K562 (cell line): ENCODE measurements around the gene UBAC2. TPM values are rescaled to one million over a fixed set of nuclear protein-coding genes. Genes with fewer than 3 reads are reported as not detected.

ENCODE experiments used
- ATAC-seq: fragments of 200-7000 bp; cut with Tn5 transposase; 3 replicates; pipeline ENCODE4 v1.9.1; 2020; ENCODE audit warnings: moderate library complexity
- BruUV-seq: library from RNA; stranded (reverse); fragments of 400-500 nt; replicated peaks from 2 replicates; lab custom pipeline; 2021; lab: Mats Ljungman, UMichigan
- CTCF ChIA-PET: fragments of 300-600 bp; formaldehyde crosslinking; extraction: SDS; loops from one replicate; lab custom pipeline; 2021; ENCODE audit warnings: low intra/inter-chr PET ratio; lab: Yijun Ruan, JAX
- POLR2A ChIA-PET: fragments of 300-600, 350-650 bp; sonication (Branson Sonifier 250); formaldehyde crosslinking; extraction: SDS; loops from one replicate; lab custom pipeline; 2021; ENCODE audit warnings: antibody characterized with exemption, inconsistent platforms; lab: Yijun Ruan, JAX
- DNase-seq, 4 experiments: peaks; one replicate each; pipeline versions ENCODE4 v3.0.0 to v3.0.0-alpha.2; 2011 to 2018; ENCODE audit warnings: low spot score in 3 of 4, mixed read lengths in 3 of 4; ENCODE audit errors: extremely low read depth in 1 of 4
- FAIRE-seq: peaks from 2 replicates; lab custom pipeline; 2011; peaks lifted over from hg19 to GRCh38; lab: Jason Lieb, UNC
- H2AFZ ChIP-seq: 2 replicates; pipeline ENCODE4 v1.6.0; 2011; ENCODE audit warnings: low read depth, low read length, control low read depth, inconsistent platforms
- H3K27ac ChIP-seq: fragments of 200-600 bp; 3 replicates; pipeline ENCODE4 v1.8.0; 2011; ENCODE audit warnings: low read depth, mild to moderate bottlenecking, control low read depth, inconsistent platforms, low read length, moderate library complexity, mixed read lengths; ENCODE audit errors: extremely low read depth
- H3K27me3 ChIP-seq, 2 experiments: fragments of 300-600 bp in 1 of 2; 2 replicates in 1 of 2; 3 replicates in 1 of 2; pipeline versions ENCODE4 v1.6.0 to v1.8.0; 2011; ENCODE audit warnings: inconsistent platforms in 2 of 2, low read length in 2 of 2, mild to moderate bottlenecking in 1 of 2, mixed read lengths in 1 of 2, moderate library complexity in 1 of 2; ENCODE audit not compliant: control insufficient read depth in 2 of 2, insufficient read depth in 2 of 2
- H3K36me3 ChIP-seq: fragments of 300-600 bp; 3 replicates; pipeline ENCODE4 v1.8.0; 2011; ENCODE audit warnings: mild to moderate bottlenecking, low read length, inconsistent platforms; ENCODE audit not compliant: control insufficient read depth, insufficient read depth
- H3K4me1 ChIP-seq, 2 experiments: fragments of 200-600 bp in 1 of 2; replicated peaks in 1 of 2; 2 replicates in 1 of 2; 3 replicates in 1 of 2; pipeline versions ENCODE4 v1.5.1 to v1.8.0; 2011; ENCODE audit warnings: inconsistent platforms in 2 of 2, low read length in 2 of 2, mild to moderate bottlenecking in 1 of 2, mixed read lengths in 1 of 2, moderate library complexity in 1 of 2; ENCODE audit not compliant: control insufficient read depth in 2 of 2, insufficient read depth in 2 of 2
- H3K4me2 ChIP-seq: 2 replicates; pipeline ENCODE4 v1.6.1; 2011; ENCODE audit warnings: low read length, control low read depth, inconsistent platforms, mixed read lengths; ENCODE audit not compliant: insufficient read depth
- H3K4me3 ChIP-seq: fragments of 200-600 bp; sonication (generic), shearing (Covaris generic); 2 replicates; pipeline ENCODE4 v1.5.1; 2016; ENCODE audit warnings: control low read depth, inconsistent platforms
- H3K79me2 ChIP-seq: fragments of 200-600 bp; 3 replicates; pipeline ENCODE4 v1.8.0; 2011; ENCODE audit warnings: low read length, inconsistent platforms; ENCODE audit not compliant: control insufficient read depth, insufficient read depth
- H3K9ac ChIP-seq, 2 experiments: 2 replicates each; pipeline versions ENCODE4 v1.6.0 to v1.6.1; 2011; ENCODE audit warnings: low read depth in 2 of 2, low read length in 2 of 2, control low read depth in 1 of 2, inconsistent platforms in 1 of 2, mild to moderate bottlenecking in 1 of 2, mixed read lengths in 1 of 2; ENCODE audit not compliant: insufficient read depth in 1 of 2
- H3K9me1 ChIP-seq: one replicate; pipeline ENCODE4 v1.6.0; 2011; ENCODE audit warnings: inconsistent platforms, mild to moderate bottlenecking, low read length, moderate library complexity; ENCODE audit not compliant: control insufficient read depth, insufficient read depth
- H3K9me3 ChIP-seq: replicated peaks from 2 replicates; pipeline ENCODE4 v1.5.1; 2011; ENCODE audit warnings: low read depth, low read length, inconsistent platforms; ENCODE audit not compliant: control insufficient read depth, insufficient read depth
- H4K20me1 ChIP-seq: replicated peaks from 2 replicates; pipeline ENCODE4 v1.6.1; 2011; ENCODE audit warnings: low read length, inconsistent platforms, mixed read lengths; ENCODE audit not compliant: control insufficient read depth, insufficient read depth
- BCOR ChIP-seq: fragments of 450-650 bp; IDR thresholded peaks from 2 replicates; pipeline ENCODE4 v1.6.1; 2016
- BRF1 ChIP-seq: IDR thresholded peaks from 3 replicates; pipeline ENCODE4 v1.6.1; 2011; ENCODE audit warnings: borderline replicate concordance, mild to moderate bottlenecking; ENCODE audit not compliant: insufficient read length; ENCODE audit errors: extremely low read depth
- CHD1 ChIP-seq: fragments of 200-600 bp; sonication (generic); IDR thresholded peaks from one replicate; pipeline ENCODE4 v1.6.1; 2012; ENCODE audit warnings: mild to moderate bottlenecking, moderate library complexity, low read length, inconsistent platforms
- E2F4 ChIP-seq: sonication (generic); formaldehyde crosslinking; IDR thresholded peaks from 2 replicates; pipeline ENCODE4 v1.8.0; 2022; ENCODE audit warnings: mild to moderate bottlenecking, low read depth, missing genetic modification reagents
- FOXO4 ChIP-seq: fragments of 450-650 bp; formaldehyde crosslinking; IDR thresholded peaks from 2 replicates; pipeline ENCODE4 v1.4.0; 2020; ENCODE audit warnings: mild to moderate bottlenecking, moderate library complexity
- ILK ChIP-seq: fragments of 450-650 bp; IDR thresholded peaks from 2 replicates; pipeline ENCODE4 v1.6.1; 2016; ENCODE audit warnings: missing genetic modification characterization, low read depth, mild to moderate bottlenecking, missing compliant biosample characterization, moderate library complexity, borderline replicate concordance
- SIX5 ChIP-seq, 2 experiments: IDR thresholded peaks; 2 replicates each; pipeline ENCODE4 v1.6.1; 2011; ENCODE audit warnings: low read length in 2 of 2, borderline replicate concordance in 1 of 2, low read depth in 1 of 2, mild to moderate bottlenecking in 1 of 2, moderate library complexity in 1 of 2; ENCODE audit not compliant: insufficient read depth in 1 of 2
- TCF7L2 ChIP-seq: fragments of 150-350 bp; IDR thresholded peaks from 2 replicates; pipeline ENCODE4 v1.6.1; 2016; ENCODE audit warnings: low read depth, mild to moderate bottlenecking, low read length, moderate library complexity
- ZBTB7A ChIP-seq: IDR thresholded peaks from 2 replicates; pipeline ENCODE4 v1.6.1; 2011; ENCODE audit warnings: low read depth, mild to moderate bottlenecking, low read length, moderate library complexity, borderline replicate concordance; ENCODE audit not compliant: control insufficient read depth
- ZNF134 ChIP-seq: fragments of 250-450 bp; sonication (Bioruptor Pico); conservative IDR thresholded peaks from 2 replicates; pipeline ENCODE4 v1.4.0; 2020
- WGBS: fragments of 100-300 bp; shearing (Covaris generic); methylation state at CpG from one replicate; pipeline ENCODE4 v1.1.6; 2016; ENCODE audit warnings: low coverage, mixed read lengths; ENCODE audit not compliant: insufficient coverage; ENCODE audit errors: missing lambda C conversion rate; 5-methylcytosine and 5-hydroxymethylcytosine counted together
- in situ Hi-C: fragments of 300-500 bp; cut with MboI; formaldehyde crosslinking; loops from 4 replicates; pipeline ENCODE4 v1.15.0; 2018; ENCODE audit warnings: inconsistent platforms, mixed read lengths
- intact Hi-C: fragments of 100-400 bp; cut with micrococcal nuclease; formaldehyde crosslinking; loops from 2 replicates; pipeline ENCODE4 v1.14.2; 2022
- polyA plus RNA-seq, 8 experiments: library from polyadenylated mRNA; depleted of rRNA in 4 of 8; stranded (reverse) in 5 of 8; unstranded in 3 of 8; fragments of >200 nt; fragmentation: Nextera tagmentation in 2 of 8; fragmentation: Illumina TruSeq in 1 of 8; extraction: Ambion mirVana in 2 of 8; extraction: Trizol in 1 of 8; gene quantifications; 2 replicates each; pipeline versions ENCODE4 v1.2.1 to v1.2.3, GENCODE V29; 2011 to 2014; ENCODE audit warnings: inconsistent platforms in 1 of 8, missing spikeins in 1 of 8
- total RNA-seq, 7 experiments: library from RNA; depleted of rRNA in 6 of 7; stranded (reverse); fragments of >200 nt in 6 of 7; fragmentation: Illumina TruSeq in 2 of 7; extraction: Trizol in 2 of 7; gene quantifications; 2 replicates each; pipeline versions ENCODE4 v1.2.1 to v1.2.3, GENCODE V29; 2011 to 2021; ENCODE audit warnings: low replicate concordance in 1 of 7
- TF ChIP-seq, protein P1 (sequence below), 3 experiments: fragments of 200-800 bp in 1 of 3; sonication (Bioruptor generic) in 1 of 3; sonication (generic) in 1 of 3; formaldehyde crosslinking in 1 of 3; IDR thresholded peaks; 2 replicates each; pipeline versions ENCODE4 v1.6.1 to v1.8.0; 2016 to 2022; ENCODE audit warnings: mild to moderate bottlenecking in 2 of 3, missing compliant biosample characterization in 2 of 3, missing genetic modification characterization in 2 of 3, missing genetic modification reagents in 1 of 3
- TF ChIP-seq, protein P2 (sequence below): fragments of 450-650 bp; conservative IDR thresholded peaks from 2 replicates; pipeline ENCODE4 v1.6.1; 2016; ENCODE audit warnings: missing genetic modification characterization, low read depth, mild to moderate bottlenecking, control low read depth, missing compliant biosample characterization
- TF ChIP-seq, protein P3 (sequence below): fragments of 250-450 bp; sonication (Bioruptor Pico); IDR thresholded peaks from 2 replicates; pipeline ENCODE4 v1.9.0; 2021; ENCODE audit warnings: mild to moderate bottlenecking

UBAC2 gene
- total and polyA plus RNA-seq, 9 of the 15 experiments (the other 6 are each of a cell fraction or from before 2014, with no cell fraction given) = 6.0 to 84.1 (median 32.3) TPM

- TF ChIP-seq, protein P1, sequence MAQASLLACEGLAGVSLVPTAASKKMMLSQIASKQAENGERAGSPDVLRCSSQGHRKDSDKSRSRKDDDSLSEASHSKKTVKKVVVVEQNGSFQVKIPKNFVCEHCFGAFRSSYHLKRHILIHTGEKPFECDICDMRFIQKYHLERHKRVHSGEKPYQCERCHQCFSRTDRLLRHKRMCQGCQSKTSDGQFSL (CRISPR knock-in tag; IDR thresholded peaks at IDR 0.05) = no peak
- TF ChIP-seq, protein P1 (tag; IDR thresholded peaks at IDR 0.05) = no peak
- TF ChIP-seq BCOR = no peak
- TF ChIP-seq, all 486 proteins: peak for 0
These were observed 160.0 kb downstream of the UBAC2 start (continued) for GRCh38 chr13:99360696-99361095.

- Histone ChIP-seq H3K27me3 (no peaks in the 10 kb centered on the region), H4K20me1 (no peaks in the 10 kb centered on the region), H3K9ac (no peak overlapping the region), H3K4me1 (peaks cover 0 to 21% of the 10 kb centered on the region in 2 experiments; a peak in 3 of 5 replicates), H3K9me3 (no peaks in the 10 kb centered on the region), H3K4me3 (no peak overlapping the region), H2AFZ (no peak overlapping the region), H3K36me3 (peaks cover 38% of the 10 kb centered on the region), H3K79me2 (peaks cover 2% of the 10 kb centered on the region; the same call in 2 of the 3 replicates), H3K27ac (no peak overlapping the region), H3K4me2 (no peak overlapping the region), H3K9me1 (no peaks in the 10 kb centered on the region)
- ChIA-PET CTCF (no interaction called here), POLR2A (interaction anchor here (0.5 to 0.6 kb wide), 2 partner anchors 70 to 96 kb away, joined by 3 read pairs; no protein-coding TSS in a partner anchor)
- in situ Hi-C loops = no loop called here
- intact Hi-C loops = no loop called here
- FAIRE-seq = no peak
- no TSS peak for BruUV-seq
- 94% methylated on average over 3 of the region's 3 CpGs for WGBS
- no peak for DNase-seq
- ATAC-seq = no peak
- TF ChIP-seq CHD1 = no peak
- no peak for TF ChIP-seq SIX5 (IDR thresholded peaks at IDR 0.05; ENCODE audit: borderline replicate concordance in 1 of 2, insufficient read depth in 1 of 2, low read depth in 1 of 2, low read length in 2 of 2)
- TF ChIP-seq, protein P2, sequence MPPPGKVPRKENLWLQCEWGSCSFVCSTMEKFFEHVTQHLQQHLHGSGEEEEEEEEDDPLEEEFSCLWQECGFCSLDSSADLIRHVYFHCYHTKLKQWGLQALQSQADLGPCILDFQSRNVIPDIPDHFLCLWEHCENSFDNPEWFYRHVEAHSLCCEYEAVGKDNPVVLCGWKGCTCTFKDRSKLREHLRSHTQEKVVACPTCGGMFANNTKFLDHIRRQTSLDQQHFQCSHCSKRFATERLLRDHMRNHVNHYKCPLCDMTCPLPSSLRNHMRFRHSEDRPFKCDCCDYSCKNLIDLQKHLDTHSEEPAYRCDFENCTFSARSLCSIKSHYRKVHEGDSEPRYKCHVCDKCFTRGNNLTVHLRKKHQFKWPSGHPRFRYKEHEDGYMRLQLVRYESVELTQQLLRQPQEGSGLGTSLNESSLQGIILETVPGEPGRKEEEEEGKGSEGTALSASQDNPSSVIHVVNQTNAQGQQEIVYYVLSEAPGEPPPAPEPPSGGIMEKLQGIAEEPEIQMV (tag) = no peak
- TF ChIP-seq, protein P3, sequence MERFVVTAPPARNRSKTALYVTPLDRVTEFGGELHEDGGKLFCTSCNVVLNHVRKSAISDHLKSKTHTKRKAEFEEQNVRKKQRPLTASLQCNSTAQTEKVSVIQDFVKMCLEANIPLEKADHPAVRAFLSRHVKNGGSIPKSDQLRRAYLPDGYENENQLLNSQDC (CRISPR knock-in tag) = no peak
- no peak for TF ChIP-seq E2F4 (CRISPR knock-in tag)
- TF ChIP-seq ILK = no peak
- no peak for TF ChIP-seq FOXO4
- no peak for TF ChIP-seq BRF1
- no peak for TF ChIP-seq TCF7L2
- TF ChIP-seq ZNF134 = no peak
- TF ChIP-seq ZBTB7A = no peak
These were observed 160.5 kb downstream of the UBAC2 start for GRCh38 chr13:99361197-99361596.
